Progenitor cell of endocrine pancreas (in vitro differentiated cells): Measurements from ENCODE around the gene SLC23A2. TPM values are rescaled to one million over a fixed set of nuclear protein-coding genes. Genes with fewer than 3 reads are reported as not detected.

Source experiments
- DNase-seq: peaks from one replicate; pipeline ENCODE4 v3.0.0; 2021; ENCODE audit warnings: low spot score; ENCODE audit not compliant: unreplicated experiment
- H3K27ac Mint-ChIP-seq: 2 replicates; pipeline ENCODE4 v1.8.0; 2021; ENCODE audit warnings: mild to moderate bottlenecking, moderate library complexity, mixed read lengths
- H3K27me3 Mint-ChIP-seq: 2 replicates; pipeline ENCODE4 v1.8.0; 2021; ENCODE audit warnings: mixed read lengths
- H3K36me3 Mint-ChIP-seq: 2 replicates; pipeline ENCODE4 v1.8.0; 2022; ENCODE audit warnings: mixed read lengths; ENCODE audit not compliant: insufficient read depth
- H3K4me1 Mint-ChIP-seq: 2 replicates; pipeline ENCODE4 v1.8.0; 2021; ENCODE audit warnings: low read depth, mixed read lengths
- H3K4me3 Mint-ChIP-seq: 2 replicates; pipeline ENCODE4 v1.8.0; 2021; ENCODE audit warnings: low read depth, mild to moderate bottlenecking, moderate library complexity, mixed read lengths
- H3K9me3 Mint-ChIP-seq: 2 replicates; pipeline ENCODE4 v1.8.0; 2021; ENCODE audit warnings: low read depth, mixed read lengths
- CTCF ChIP-seq: fragments of 200-600 bp; sonication (generic); IDR thresholded peaks from one replicate; pipeline ENCODE4 v1.5.0; 2021; ENCODE audit warnings: antibody characterized with exemption, mild to moderate bottlenecking; ENCODE audit not compliant: unreplicated experiment
- total RNA-seq: library from RNA; stranded (reverse); gene quantifications from 2 replicates; pipeline ENCODE4 v1.2.1, GENCODE V29; 2021

The SLC23A2 gene
- total RNA-seq, 1 donor from 2014 or later: 23.6 TPM

DNA sequence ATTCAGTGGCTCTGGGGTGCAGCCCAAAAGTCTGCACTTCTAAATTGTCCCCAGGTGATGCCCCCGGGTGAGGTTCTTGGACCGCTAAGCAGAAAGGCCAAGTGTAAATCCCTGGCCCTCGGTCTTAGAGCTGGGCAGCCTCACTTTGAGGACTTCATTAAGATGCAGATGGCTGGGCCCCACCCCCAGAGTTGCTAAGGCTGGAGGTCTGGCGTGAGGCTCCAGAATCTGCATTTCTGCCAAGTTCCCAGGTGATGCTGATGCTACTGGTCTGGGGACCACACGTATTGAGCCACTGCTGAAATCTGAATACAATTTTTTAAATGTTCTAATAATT is 735 bp upstream of the SLC23A2 start:
- peaks cover 19% of the 10 kb centered on the region for H3K27me3 Mint-ChIP-seq
- DNase-seq: no peak

GRCh38 chr20:5000263-5001173 is 792 bp downstream of the SLC23A2 start:
- H3K27ac Mint-ChIP-seq: peak overlapping the region; percentile 90
- DNase-seq: peak; percentile 10
- H3K9me3 Mint-ChIP-seq: no peaks in the 10 kb centered on the region
- peaks cover 14% of the 10 kb centered on the region for H3K4me1 Mint-ChIP-seq
- TF ChIP-seq CTCF: no peak
- H3K36me3 Mint-ChIP-seq: no peaks in the 10 kb centered on the region
- peaks cover 19% of the 10 kb centered on the region for H3K27me3 Mint-ChIP-seq
- peak overlapping the region; percentile 91 for H3K4me3 Mint-ChIP-seq

More for the DNA sequence above, 735 bp upstream of the SLC23A2 start:
- Mint-ChIP-seq H3K36me3 (no peaks in the 10 kb centered on the region), H3K4me3 (peak overlapping the region; percentile 93), H3K4me1 (peaks cover 14% of the 10 kb centered on the region), H3K9me3 (no peaks in the 10 kb centered on the region), H3K27ac (peak overlapping the region; percentile 88)
- no peak for TF ChIP-seq CTCF

DNA sequence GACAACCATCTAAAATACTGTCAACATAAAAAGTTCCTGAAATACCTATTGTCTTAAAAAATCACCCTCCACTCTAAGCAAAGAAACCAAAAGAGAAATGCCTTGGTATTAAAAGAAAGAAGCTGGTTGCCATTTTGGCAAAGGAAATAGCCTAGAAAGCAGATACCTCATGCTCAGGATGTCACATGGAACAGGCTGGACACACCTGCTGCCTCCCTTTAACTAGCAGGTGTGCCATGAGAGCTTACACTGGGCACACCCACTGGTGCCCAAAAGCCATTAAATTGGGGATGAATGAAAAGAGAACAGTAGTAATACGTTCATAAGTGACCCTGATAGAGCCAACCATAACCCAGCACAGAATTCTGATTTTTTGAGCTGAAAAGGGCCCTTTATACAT is 1.5 kb downstream of the SLC23A2 start:
- peaks cover 19% of the 10 kb centered on the region for H3K27me3 Mint-ChIP-seq
- DNase-seq: no peak

GRCh38 chr20:4998160-4998651 is 3.1 kb downstream of the SLC23A2 start:
- H3K27me3 Mint-ChIP-seq: peaks cover 10% of the 10 kb centered on the region
- DNase-seq: no peak
- peaks cover 14% of the 10 kb centered on the region for H3K4me1 Mint-ChIP-seq
- no peaks in the 10 kb centered on the region for H3K9me3 Mint-ChIP-seq
- peak overlapping the region; percentile 29 for H3K4me3 Mint-ChIP-seq
- TF ChIP-seq CTCF: peak; percentile 10
- H3K27ac Mint-ChIP-seq: no peak overlapping the region
- no peaks in the 10 kb centered on the region for H3K36me3 Mint-ChIP-seq

More for the DNA sequence above, 1.5 kb downstream of the SLC23A2 start:
- TF ChIP-seq CTCF: no peak
- Mint-ChIP-seq H3K27ac (no peak overlapping the region), H3K4me1 (peaks cover 14% of the 10 kb centered on the region), H3K9me3 (no peaks in the 10 kb centered on the region), H3K36me3 (no peaks in the 10 kb centered on the region), H3K4me3 (peak overlapping the region; percentile 91)

DNA sequence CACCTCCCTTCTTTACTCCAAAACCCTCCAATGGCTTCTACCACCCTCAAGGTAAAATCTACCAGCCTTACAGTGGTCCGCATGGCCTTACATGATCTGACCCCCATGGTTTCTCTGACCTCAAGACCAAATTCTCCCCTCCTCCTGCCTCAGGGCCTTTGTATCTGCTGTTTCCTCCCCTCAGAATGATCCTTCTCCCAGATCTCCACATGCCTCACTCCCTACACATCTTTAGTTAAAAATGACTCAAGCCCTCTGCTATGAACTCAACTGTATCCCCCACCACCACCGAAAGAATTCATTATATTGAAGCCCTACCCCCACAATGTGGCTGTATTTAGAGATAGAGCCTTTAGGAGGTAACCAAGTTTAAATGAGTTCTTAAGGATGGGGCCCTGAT is 4.1 kb downstream of the SLC23A2 start:
- no peak overlapping the region for H3K4me3 Mint-ChIP-seq
- no peak for TF ChIP-seq CTCF

More for the DNA sequence above, 4.1 kb downstream of the SLC23A2 start:
- H3K27ac Mint-ChIP-seq: no peak overlapping the region
- DNase-seq: no peak
- peaks cover 14% of the 10 kb centered on the region for H3K4me1 Mint-ChIP-seq
- no peaks in the 10 kb centered on the region for H3K36me3 Mint-ChIP-seq
- H3K27me3 Mint-ChIP-seq: peaks cover 5% of the 10 kb centered on the region
- H3K9me3 Mint-ChIP-seq: no peaks in the 10 kb centered on the region
